H1 (cell line): ENCODE measurements around the gene NCAPD2. TPM values are rescaled to one million over a fixed set of nuclear protein-coding genes. Genes with fewer than 3 reads are reported as not detected.
A peak's percentile ranks its signal among the peaks of the same experiment; 100 is the strongest.

ENCODE experiments used
- CTCF ChIA-PET: fragments of 300-600 bp; sonication (Branson Sonifier 250); formaldehyde crosslinking; loops from one replicate; lab custom pipeline; 2021; ENCODE audit not compliant: partially characterized antibody; lab: Charles Lee
- POLR2A ChIA-PET: fragments of 300-600 bp; sonication (Branson Sonifier 250); formaldehyde crosslinking; loops from one replicate; lab custom pipeline; 2021; ENCODE audit warnings: inconsistent platforms; ENCODE audit not compliant: partially characterized antibody; lab: Charles Lee
- DNase-seq, 2 experiments: peaks; one replicate each; pipeline versions ENCODE4 v3.0.0 to v3.0.0-alpha.2; 2010 to 2022; ENCODE audit warnings: low spot score in 2 of 2, low read depth in 1 of 2, mixed read lengths in 1 of 2
- FAIRE-seq: peaks from 2 replicates; lab custom pipeline; 2011; peaks lifted over from hg19 to GRCh38; lab: Jason Lieb, UNC
- H2AFZ ChIP-seq: 2 replicates; pipeline ENCODE4 v1.8.1; 2012; ENCODE audit warnings: low read length, inconsistent platforms
- H2AK5ac ChIP-seq: 2 replicates; pipeline ENCODE4 v1.6.1; 2013; ENCODE audit warnings: low read depth, low read length
- H2BK120ac ChIP-seq: replicated peaks from 2 replicates; pipeline ENCODE3; 2013; ENCODE audit warnings: low read depth, low read length, inconsistent platforms
- H2BK12ac ChIP-seq: 2 replicates; pipeline ENCODE4 v1.6.1; 2013; ENCODE audit warnings: low read depth, low read length
- H2BK15ac ChIP-seq: 2 replicates; pipeline ENCODE4 v1.6.1; 2013; ENCODE audit warnings: low read length
- H2BK20ac ChIP-seq: 2 replicates; pipeline ENCODE4 v1.6.1; 2013; ENCODE audit warnings: low read length
- H2BK5ac ChIP-seq: 2 replicates; pipeline ENCODE4 v1.6.1; 2013; ENCODE audit warnings: low read depth, low read length
- H3K14ac ChIP-seq: 2 replicates; pipeline ENCODE4 v1.6.1; 2013; ENCODE audit warnings: inconsistent platforms; ENCODE audit not compliant: insufficient read length
- H3K18ac ChIP-seq: 2 replicates; pipeline ENCODE4 v1.6.1; 2013; ENCODE audit warnings: low read length; ENCODE audit errors: extremely low read depth
- H3K23ac ChIP-seq: 2 replicates; pipeline ENCODE4 v1.6.1; 2013; ENCODE audit warnings: inconsistent platforms; ENCODE audit not compliant: insufficient read length
- H3K23me2 ChIP-seq: 2 replicates; pipeline ENCODE4 v1.6.1; 2013; ENCODE audit warnings: low read depth, low read length
- H3K27ac ChIP-seq: 2 replicates; pipeline ENCODE4 v1.6.1; 2011; ENCODE audit warnings: low read depth, low read length, inconsistent platforms
- H3K27me3 ChIP-seq, 4 experiments: replicated peaks in 1 of 4; 1 replicate in 1 of 4; 2 replicates in 3 of 4; pipeline versions ENCODE4 v1.6.1 to v1.8.1; 2011 to 2013; ENCODE audit warnings: low read length in 3 of 4, mild to moderate bottlenecking in 3 of 4, inconsistent platforms in 2 of 4, mixed read lengths in 2 of 4, moderate library complexity in 1 of 4; ENCODE audit not compliant: control insufficient read depth in 3 of 4, insufficient read depth in 3 of 4; ENCODE audit errors: extremely low read depth in 1 of 4
- H3K36me3 ChIP-seq, 4 experiments: 2 replicates each; pipeline versions ENCODE4 v1.6.1 to v1.8.1; 2011 to 2013; ENCODE audit warnings: mild to moderate bottlenecking in 4 of 4, low read length in 3 of 4, moderate library complexity in 2 of 4, control low read depth in 1 of 4, inconsistent platforms in 1 of 4; ENCODE audit not compliant: insufficient read depth in 4 of 4, control insufficient read depth in 2 of 4
- H3K4ac ChIP-seq: replicated peaks from 2 replicates; pipeline ENCODE3; 2013; ENCODE audit warnings: low read length, low read depth, mixed read lengths, inconsistent platforms; ENCODE audit not compliant: insufficient read length
- H3K4me1 ChIP-seq, 4 experiments: replicated peaks in 1 of 4; 1 replicate in 1 of 4; 2 replicates in 3 of 4; pipeline versions ENCODE4 v1.6.1 to v1.8.1; 2011 to 2013; ENCODE audit warnings: low read length in 3 of 4, inconsistent platforms in 2 of 4, mixed read lengths in 1 of 4; ENCODE audit not compliant: insufficient read depth in 4 of 4, control insufficient read depth in 3 of 4
- H3K4me2 ChIP-seq, 2 experiments: 2 replicates each; pipeline versions ENCODE4 v1.6.1 to v1.8.1; 2011 to 2013; ENCODE audit warnings: low read depth in 2 of 2, low read length in 2 of 2, control low read depth in 1 of 2, inconsistent platforms in 1 of 2, mild to moderate bottlenecking in 1 of 2; ENCODE audit not compliant: insufficient read depth in 1 of 2
- H3K4me3 ChIP-seq, 4 experiments: fragments of 200-600, 300-600 bp in 1 of 4; sonication (generic), shearing (Covaris generic), sonication (Bioruptor Twin) in 1 of 4; 2 replicates each; pipeline versions ENCODE4 v1.5.1 to v1.8.1; 2011 to 2016; ENCODE audit warnings: low read length in 4 of 4, low read depth in 3 of 4, control low read depth in 2 of 4, inconsistent platforms in 2 of 4, mild to moderate bottlenecking in 2 of 4, mixed read lengths in 1 of 4, moderate library complexity in 1 of 4; ENCODE audit not compliant: insufficient read depth in 2 of 4; ENCODE audit errors: extremely low read depth in 1 of 4
- H3K56ac ChIP-seq: replicated peaks from 2 replicates; pipeline ENCODE3; 2013; ENCODE audit warnings: low read depth, mild to moderate bottlenecking, mixed read lengths, low read length, inconsistent platforms; ENCODE audit not compliant: insufficient read length
- H3K79me1 ChIP-seq: 2 replicates; pipeline ENCODE4 v1.6.1; 2013; ENCODE audit warnings: low read depth, low read length, control low read depth
- H3K79me2 ChIP-seq, 2 experiments: 2 replicates each; pipeline versions ENCODE4 v1.6.1 to v1.8.1; 2012 to 2013; ENCODE audit warnings: low read length in 2 of 2, mild to moderate bottlenecking in 2 of 2, inconsistent platforms in 1 of 2; ENCODE audit not compliant: insufficient read depth in 2 of 2, control insufficient read depth in 1 of 2
- H3K9ac ChIP-seq, 4 experiments: replicated peaks in 1 of 4; 1 replicate in 1 of 4; 2 replicates in 3 of 4; pipeline versions ENCODE4 v1.6.1 to v1.8.1; 2011 to 2013; ENCODE audit warnings: low read depth in 3 of 4, low read length in 3 of 4, control low read depth in 2 of 4, mild to moderate bottlenecking in 2 of 4, moderate library complexity in 2 of 4, inconsistent platforms in 1 of 4; ENCODE audit errors: extremely low read depth in 1 of 4
- H3K9me3 ChIP-seq, 2 experiments: 2 replicates each; pipeline versions ENCODE4 v1.6.1 to v1.8.1; 2012 to 2013; ENCODE audit warnings: mild to moderate bottlenecking in 2 of 2, moderate library complexity in 2 of 2, control low read depth in 1 of 2, inconsistent platforms in 1 of 2, low read depth in 1 of 2, low read length in 1 of 2, mixed read lengths in 1 of 2; ENCODE audit not compliant: insufficient read depth in 2 of 2
- H4K20me1 ChIP-seq, 2 experiments: replicated peaks in 1 of 2; 2 replicates each; pipeline versions ENCODE3 to v1.8.1; 2011 to 2013; ENCODE audit warnings: inconsistent platforms in 2 of 2, low read length in 2 of 2, mild to moderate bottlenecking in 1 of 2; ENCODE audit not compliant: insufficient read depth in 2 of 2, control insufficient read depth in 1 of 2
- H4K5ac ChIP-seq: 2 replicates; pipeline ENCODE4 v1.6.1; 2013; ENCODE audit warnings: low read length, low read depth, mixed read lengths, inconsistent platforms; ENCODE audit not compliant: insufficient read length
- H4K8ac ChIP-seq: 2 replicates; pipeline ENCODE4 v1.8.0; 2013; ENCODE audit warnings: mild to moderate bottlenecking, moderate library complexity, low read length, inconsistent platforms; ENCODE audit not compliant: insufficient read depth; ENCODE audit errors: extremely low read depth
- H4K91ac ChIP-seq: replicated peaks from 2 replicates; pipeline ENCODE3; 2013; ENCODE audit warnings: low read length, mixed read lengths, inconsistent platforms; ENCODE audit not compliant: insufficient read length
- BCL11A ChIP-seq, 2 experiments: IDR thresholded peaks; one replicate each; pipeline ENCODE4 v1.6.1; 2011; ENCODE audit warnings: low read depth in 2 of 2, low read length in 2 of 2, mild to moderate bottlenecking in 2 of 2
- CTBP2 ChIP-seq: IDR thresholded peaks from 2 replicates; pipeline ENCODE4 v1.7.0; 2011; ENCODE audit warnings: borderline replicate concordance, mild to moderate bottlenecking, moderate library complexity, mixed read lengths, low read length; ENCODE audit not compliant: insufficient read depth, insufficient read length
- KDM4A ChIP-seq: IDR thresholded peaks from one replicate; pipeline ENCODE4 v1.7.1; 2012; ENCODE audit warnings: low read depth, mild to moderate bottlenecking, moderate library complexity, low read length, inconsistent platforms; ENCODE audit not compliant: severe bottlenecking
- POLR2AphosphoS5 ChIP-seq: IDR thresholded peaks from 2 replicates; pipeline ENCODE4 v1.6.1; 2011; ENCODE audit warnings: low read depth, low read length
- SP2 ChIP-seq: IDR thresholded peaks from 2 replicates; pipeline ENCODE4 v1.6.1; 2012; ENCODE audit warnings: mild to moderate bottlenecking, low read length, inconsistent platforms
- TEAD4 ChIP-seq: IDR thresholded peaks from 2 replicates; pipeline ENCODE4 v1.6.1; 2012; ENCODE audit warnings: low read depth, low read length, inconsistent platforms, mixed read lengths
- WGBS, 2 experiments: shearing (Covaris generic) in 1 of 2; methylation state at CpG; one replicate each; pipeline versions ENCODE4 v1.1.6 to v1.1.7; 2013 to 2015; ENCODE audit warnings: low lambda C conversion rate in 2 of 2, mixed read lengths in 2 of 2, inconsistent platforms in 1 of 2, low coverage in 1 of 2, missing lambda C conversion rate in 1 of 2; ENCODE audit not compliant: insufficient replicate concordance in 2 of 2, insufficient coverage in 1 of 2, insufficient read length in 1 of 2; ENCODE audit errors: extremely low coverage in 1 of 2, missing lambda C conversion rate in 1 of 2; 5-methylcytosine and 5-hydroxymethylcytosine counted together
- polyA plus RNA-seq, 7 experiments: library from polyadenylated mRNA; depleted of rRNA in 3 of 7; stranded (reverse) in 5 of 7; unstranded in 2 of 7; fragments of >200 nt in 5 of 7; fragments of 200-250 nt in 2 of 7; gene quantifications; 1 replicate in 5 of 7; 2 replicates in 1 of 7; 4 replicates in 1 of 7; pipeline versions ENCODE4 v1.2.1 to v1.2.3, GENCODE V29; 2011 to 2013; ENCODE audit warnings: missing spikeins in 2 of 7, mixed read lengths in 2 of 7
- total RNA-seq: library from RNA; stranded (reverse); fragmentation: NEBNext Ultra II Directional; extraction: Animal tissue kit (Norgen Biotek cat#: 25700); gene quantifications from 2 replicates; pipeline ENCODE4 v1.2.1, GENCODE V29; 2021
- TF ChIP-seq, protein P1 (sequence below): IDR thresholded peaks from 2 replicates; pipeline ENCODE4 v1.6.1; 2011; ENCODE audit warnings: low read length, improper control_type of control experiment
- TF ChIP-seq, protein P2 (sequence below): IDR thresholded peaks from 2 replicates; pipeline ENCODE4 v1.6.1; 2012; ENCODE audit warnings: inconsistent platforms

Gene NCAPD2
- total and polyA plus RNA-seq, 2 of the 8 experiments (the other 6 are each of a cell fraction or from before 2014, with no cell fraction given): 55.8 to 132 TPM

DNA sequence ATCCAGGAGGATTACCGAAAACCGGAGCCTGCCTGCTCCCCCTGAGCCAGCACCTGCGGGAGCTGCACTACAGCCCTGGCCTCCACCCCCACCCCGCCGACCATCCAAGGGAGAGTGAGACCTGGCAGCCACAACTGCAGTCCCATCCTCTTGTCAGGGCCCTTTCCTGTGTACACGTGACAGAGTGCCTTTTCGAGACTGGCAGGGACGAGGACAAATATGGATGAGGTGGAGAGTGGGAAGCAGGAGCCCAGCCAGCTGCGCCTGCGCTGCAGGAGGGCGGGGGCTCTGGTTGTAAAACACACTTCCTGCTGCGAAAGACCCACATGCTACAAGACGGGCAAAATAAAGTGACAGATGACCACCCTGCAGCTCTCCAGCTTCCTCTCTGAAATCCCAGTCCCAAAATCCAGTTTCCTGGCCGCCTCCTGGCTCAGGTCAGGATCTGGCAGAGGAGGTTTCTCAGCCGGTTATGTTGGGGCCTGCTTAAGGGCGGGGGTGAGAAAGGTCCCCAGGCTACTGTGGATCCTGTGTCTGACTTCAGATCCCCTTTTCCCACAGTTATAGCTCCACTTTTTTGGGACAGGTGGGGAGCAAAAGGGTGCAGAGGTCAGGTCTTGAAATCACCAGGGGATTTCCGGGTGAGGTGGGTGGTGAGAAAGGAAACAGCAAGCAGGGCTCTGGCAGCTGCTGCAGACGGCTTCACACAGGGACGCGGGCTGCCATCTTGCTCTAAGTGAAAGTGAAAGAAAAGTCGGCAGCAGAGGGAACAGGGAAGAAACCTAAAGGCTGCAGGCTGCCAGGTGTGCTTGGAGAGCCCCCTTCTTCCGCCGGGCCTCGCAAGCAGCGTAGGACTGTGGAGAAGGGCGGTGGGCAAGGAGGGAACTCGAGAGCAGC, 42.3 kb upstream of the NCAPD2 start, which contains the start of gene TAPBPL:
TSS of gene TAPBPL (plus strand) at position 695 of the 897 bp plus-strand sequence. CDS start 207 bp downstream, outside the sequence.
- Histone ChIP-seq H3K27me3 (no peaks in the 10 kb centered on the region), H3K4me1 (peaks cover 23 to 36% (median 31%) of the 10 kb centered on the region in 4 experiments), H3K36me3 (no peaks in the 10 kb centered on the region), H2BK20ac (peak within 1 kb of the TSS; percentile 93), H4K8ac (peak within 1 kb of the TSS; percentile 93), H3K4me2 (peak within 1 kb of the TSS; percentile 62 to 67), H3K27ac (peak within 1 kb of the TSS; percentile 78), H2BK12ac (peak within 1 kb of the TSS; percentile 99), H2BK5ac (peak within 1 kb of the TSS; percentile 88), H3K4ac (peak within 1 kb of the TSS; percentile 91), H3K14ac (no peak within 1 kb of the TSS), H3K56ac (peak within 1 kb of the TSS; percentile 3), H3K23me2 (no peaks in the 10 kb centered on the region; the same call in 1 of the 2 replicates), H4K91ac (peak within 1 kb of the TSS; percentile 96), H3K79me2 (no peaks in the 10 kb centered on the region), H3K23ac (no peak within 1 kb of the TSS), H2BK15ac (peak within 1 kb of the TSS; percentile 81; the same call in 1 of the 2 replicates), H4K20me1 (no peaks in the 10 kb centered on the region), H3K79me1 (no peaks in the 10 kb centered on the region), H3K9me3 (no peaks in the 10 kb centered on the region), H3K18ac (peak within 1 kb of the TSS; percentile 96), H2BK120ac (peak within 1 kb of the TSS; percentile 89), H4K5ac (peak within 1 kb of the TSS; percentile 81), H2AFZ (no peak within 1 kb of the TSS), H3K4me3 (peak within 1 kb of the TSS in 3 of 4 experiments; percentile 7 to 42 (median 27); a peak in 4 of 8 replicates), H2AK5ac (peak within 1 kb of the TSS; percentile 66), H3K9ac (peak within 1 kb of the TSS in 3 of 4 experiments; percentile 1 to 55 (median 8); a peak in 6 of 7 replicates)
- FAIRE-seq (peak; percentile 13), DNase-seq (peak in 1 of 2 experiments; percentile 73)
- ChIA-PET POLR2A (interaction anchor here (0.7 to 4.9 kb wide), 22 partner anchors 9 to 132 kb away, joined by 3 to 41 read pairs (median 6); partner anchors contain the start of genes CD27, GAPDH, LTBR and MRPL51), CTCF (interaction anchor here (0.9 to 4.4 kb wide), 7 partner anchors 8 to 129 kb away, joined by 3 to 36 read pairs (median 5); no protein-coding TSS in a partner anchor)
- 36% methylated on average over 27 of the region's 27 CpGs; no CpG with 5 or more reads in 1 of the 2 experiments for WGBS, 2 experiments
- TF ChIP-seq BCL11A (IDR thresholded peaks at IDR 0.05; ENCODE audit: low read depth in 2 of 2, low read length in 2 of 2) (no peak), KDM4A (peak; percentile 6), CTBP2 (peak; percentile 3), POLR2AphosphoS5 (peak; percentile 45; the same call in 1 of the 2 replicates), SP2 (no peak), TEAD4 (no peak)
- TF ChIP-seq, protein P1, sequence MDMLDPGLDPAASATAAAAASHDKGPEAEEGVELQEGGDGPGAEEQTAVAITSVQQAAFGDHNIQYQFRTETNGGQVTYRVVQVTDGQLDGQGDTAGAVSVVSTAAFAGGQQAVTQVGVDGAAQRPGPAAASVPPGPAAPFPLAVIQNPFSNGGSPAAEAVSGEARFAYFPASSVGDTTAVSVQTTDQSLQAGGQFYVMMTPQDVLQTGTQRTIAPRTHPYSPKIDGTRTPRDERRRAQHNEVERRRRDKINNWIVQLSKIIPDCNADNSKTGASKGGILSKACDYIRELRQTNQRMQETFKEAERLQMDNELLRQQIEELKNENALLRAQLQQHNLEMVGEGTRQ: no peak
- TF ChIP-seq, protein P2, sequence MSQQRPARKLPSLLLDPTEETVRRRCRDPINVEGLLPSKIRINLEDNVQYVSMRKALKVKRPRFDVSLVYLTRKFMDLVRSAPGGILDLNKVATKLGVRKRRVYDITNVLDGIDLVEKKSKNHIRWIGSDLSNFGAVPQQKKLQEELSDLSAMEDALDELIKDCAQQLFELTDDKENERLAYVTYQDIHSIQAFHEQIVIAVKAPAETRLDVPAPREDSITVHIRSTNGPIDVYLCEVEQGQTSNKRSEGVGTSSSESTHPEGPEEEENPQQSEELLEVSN: peak; percentile 45
